NK-92 treated with Interleukin-12 subunit alpha and Interleukin-12 subunit beta, amount 100 ng/mL, for 24 hours (cell line): Measurements from ENCODE around the gene KDM6A.
"Not testable (repeated sequence)": the region's sequence is repeated elsewhere in the genome, so short reads cannot be mapped to it uniquely, and the experiment has no call there.

Experiments used
- DNase-seq: peaks from one replicate; lab custom pipeline; 2025; lab: John Stamatoyannopoulos, UW

KDM6A gene

DNA sequence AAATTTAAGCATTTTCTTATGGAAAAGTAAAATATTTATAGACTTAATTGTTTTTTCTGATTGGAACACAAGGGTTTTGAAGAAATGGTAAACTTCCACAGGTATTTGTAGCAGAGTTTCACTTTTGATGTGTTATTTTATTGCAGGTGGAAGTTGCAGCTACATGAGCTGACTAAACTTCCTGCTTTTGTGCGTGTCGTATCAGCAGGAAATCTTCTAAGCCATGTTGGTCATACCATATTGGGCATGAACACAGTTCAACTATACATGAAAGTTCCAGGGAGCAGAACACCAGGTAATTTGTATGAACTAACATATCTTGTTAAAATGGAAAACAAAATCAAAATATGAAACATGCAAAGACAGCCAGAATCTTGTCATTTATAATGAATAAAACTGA, 210.3 kb downstream of the KDM6A start:
- DNase-seq, result no peak

DNA sequence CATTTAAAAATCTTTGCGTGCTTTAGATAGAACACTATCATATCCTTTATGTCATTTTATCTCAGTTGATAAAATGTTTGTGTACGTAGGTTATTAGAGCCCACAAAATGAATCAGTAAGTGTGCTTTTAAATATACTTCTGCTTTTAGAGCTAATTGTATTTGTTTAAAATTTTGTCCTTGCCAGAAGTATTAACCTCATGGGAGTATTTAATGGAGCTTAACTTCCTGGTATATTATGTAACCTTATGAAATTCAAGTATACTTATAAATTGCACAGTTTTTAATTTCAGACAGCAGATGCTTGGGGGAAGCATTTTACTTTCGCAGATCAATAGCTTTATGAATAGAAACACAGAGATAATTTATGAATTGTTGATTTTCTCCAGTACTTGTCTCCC, 237.5 kb downstream of the KDM6A start:
- DNase-seq, result no peak

DNA sequence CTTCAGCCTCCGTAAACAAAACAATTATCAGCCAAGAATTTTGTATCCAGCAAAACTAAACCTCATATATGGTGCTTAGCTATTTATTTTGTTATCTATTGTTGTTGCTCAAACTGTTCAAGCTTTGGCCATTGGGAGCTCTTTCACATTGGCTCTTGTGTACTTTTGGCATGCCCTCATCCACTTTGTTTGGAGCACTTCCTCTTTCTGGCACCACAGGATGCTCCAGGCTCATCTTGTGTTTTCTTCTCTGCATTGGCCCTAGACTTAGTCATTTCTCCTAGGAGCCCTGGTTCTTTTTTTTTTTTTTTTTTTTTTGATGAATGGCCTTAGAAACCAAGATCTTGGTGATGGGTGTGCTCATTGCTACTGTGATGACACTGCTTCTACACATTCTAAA, 253.2 kb downstream of the KDM6A start:
- no peak for DNase-seq

- DNase-seq, result no peak
These were observed 256.0 kb downstream of the KDM6A start for GRCh38 chrX:45128896-45129454.

DNA sequence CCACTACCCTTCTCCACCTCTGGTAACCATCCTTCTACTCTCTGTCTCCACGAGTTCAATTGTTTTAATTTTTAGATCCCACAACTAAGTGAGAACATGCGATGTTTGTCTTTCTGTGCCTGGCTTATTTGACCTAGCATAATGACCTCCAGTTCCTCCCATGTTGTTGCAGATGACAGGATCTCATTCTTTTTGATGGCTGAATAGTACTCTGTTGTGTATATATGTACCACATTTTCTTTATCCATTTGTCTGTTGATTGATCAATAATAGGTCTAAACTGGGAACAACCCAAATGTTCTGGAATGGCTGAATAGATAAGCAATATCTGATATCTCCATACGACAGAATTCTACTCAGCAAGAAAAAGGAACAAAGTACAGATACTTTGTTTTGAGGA, 260.5 kb downstream of the KDM6A start:
- no peak for DNase-seq

DNA sequence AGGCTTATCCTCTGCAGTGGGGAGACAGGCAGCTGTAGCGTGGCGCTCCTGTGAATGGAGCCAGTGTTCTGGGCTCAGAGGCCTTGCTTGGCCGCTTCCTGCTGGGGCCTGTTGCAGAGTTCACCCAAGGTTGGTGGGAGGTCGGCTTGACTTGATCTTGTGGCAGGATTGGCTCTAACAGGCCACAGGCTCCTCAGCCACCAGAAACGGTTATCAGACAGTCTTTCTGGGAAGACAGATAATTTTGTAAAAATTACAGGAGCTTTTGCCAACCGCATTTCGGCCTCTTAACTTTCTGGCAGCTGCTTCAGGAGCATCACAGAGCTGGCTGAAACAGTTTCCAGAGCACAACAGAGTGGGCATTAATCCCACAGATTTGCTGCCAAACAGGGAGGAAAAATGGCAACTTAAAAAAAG, 261.3 kb downstream of the KDM6A start:
- no peak for DNase-seq

DNA sequence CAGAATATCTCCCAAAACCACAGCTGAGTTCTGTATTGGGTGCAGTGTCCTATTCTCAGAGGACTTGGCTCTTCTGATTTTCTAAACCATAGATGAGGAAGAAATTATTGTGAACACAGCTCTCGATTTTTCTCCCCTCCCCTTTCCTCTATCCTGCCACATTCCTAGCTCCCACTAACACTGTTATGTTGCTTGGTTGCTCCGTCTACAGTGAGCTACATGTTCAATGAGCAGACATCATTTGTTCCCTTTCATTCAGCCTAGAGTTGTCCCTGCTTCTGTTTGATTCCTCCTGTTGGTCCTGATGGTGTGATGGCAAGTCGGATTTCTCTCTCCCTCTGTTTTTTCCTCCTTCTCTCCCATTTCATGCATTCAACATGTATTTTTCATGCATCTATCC, 261.8 kb downstream of the KDM6A start:
- no peak for DNase-seq

- not testable (repeated sequence) for DNase-seq
These were observed 262.5 kb downstream of the KDM6A start for GRCh38 chrX:45135391-45136075.

- DNase-seq, result no peak
These were observed 264.5 kb downstream of the KDM6A start for GRCh38 chrX:45137531-45137930.

DNA sequence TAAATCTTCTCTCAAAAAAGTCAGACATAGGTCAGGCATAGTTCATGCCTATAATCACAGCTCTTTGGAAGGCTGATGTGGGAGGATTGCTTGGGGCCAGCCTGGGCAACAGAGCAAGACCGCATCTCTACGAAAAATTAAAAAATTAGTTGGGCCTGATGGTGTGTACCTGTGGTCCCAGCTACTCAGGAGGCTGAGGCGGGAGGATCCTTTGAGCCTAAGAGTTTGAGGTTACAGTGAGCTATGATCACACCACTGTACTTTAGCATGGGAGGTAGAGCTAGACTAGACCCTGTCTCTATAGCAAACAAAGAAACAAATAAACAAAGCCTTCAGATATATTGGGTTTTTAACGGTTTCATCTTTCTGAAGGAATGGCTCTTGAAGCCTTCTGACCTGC, 265.5 kb downstream of the KDM6A start:
- DNase-seq, result no peak

GRCh38 chrX:45140812-45141211, 267.8 kb downstream of the KDM6A start:
- no peak for DNase-seq

- DNase-seq, result no peak
These were observed 269.2 kb downstream of the KDM6A start for GRCh38 chrX:45142185-45142584.

DNA sequence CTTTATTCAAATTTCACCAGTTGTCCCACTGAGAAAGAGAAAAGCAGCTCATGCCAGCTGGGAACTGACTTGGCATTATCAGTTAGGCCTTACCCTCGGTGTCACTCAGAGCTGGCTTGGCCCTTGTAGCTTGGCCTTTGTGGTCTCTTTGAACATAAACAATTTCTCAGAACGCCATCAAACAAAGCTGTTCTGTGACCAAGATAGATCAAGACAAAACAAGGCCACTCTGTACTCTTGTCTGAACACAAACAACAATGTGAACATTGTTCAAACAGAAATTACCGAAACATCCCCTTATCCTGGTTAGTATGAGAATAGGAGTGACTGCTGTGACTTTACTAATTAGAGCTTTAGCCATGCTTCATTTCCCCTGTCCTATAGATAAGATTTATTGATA, 270.5 kb downstream of the KDM6A start:
- DNase-seq, result no peak

- DNase-seq, result no peak
These were observed 272.7 kb downstream of the KDM6A start for GRCh38 chrX:45145492-45146215.

DNA sequence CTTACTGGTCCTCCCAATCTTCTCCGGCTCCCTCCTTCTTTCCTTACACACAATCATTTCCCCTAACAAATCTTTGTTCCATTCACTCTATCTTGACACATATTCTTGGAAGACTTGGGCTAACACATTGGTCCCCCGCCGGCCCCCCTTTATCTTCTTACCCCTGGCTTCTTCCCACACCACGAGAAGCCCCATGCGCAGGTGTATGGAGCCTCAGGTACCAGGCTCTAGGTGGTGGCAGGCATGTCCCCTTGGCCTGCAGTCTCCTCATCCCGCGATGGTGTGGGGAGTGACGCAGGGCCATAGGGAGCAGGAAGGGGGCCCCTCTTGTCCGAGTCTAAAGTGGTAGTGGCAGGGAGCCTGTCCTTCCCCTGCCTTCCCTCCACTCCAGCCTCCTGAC, 277.8 kb downstream of the KDM6A start:
- no peak for DNase-seq

GRCh38 chrX:45154033-45154360, 281.0 kb downstream of the KDM6A start:
- DNase-seq, result no peak

GRCh38 chrX:45154462-45154861, 281.5 kb downstream of the KDM6A start:
- no peak for DNase-seq

DNA sequence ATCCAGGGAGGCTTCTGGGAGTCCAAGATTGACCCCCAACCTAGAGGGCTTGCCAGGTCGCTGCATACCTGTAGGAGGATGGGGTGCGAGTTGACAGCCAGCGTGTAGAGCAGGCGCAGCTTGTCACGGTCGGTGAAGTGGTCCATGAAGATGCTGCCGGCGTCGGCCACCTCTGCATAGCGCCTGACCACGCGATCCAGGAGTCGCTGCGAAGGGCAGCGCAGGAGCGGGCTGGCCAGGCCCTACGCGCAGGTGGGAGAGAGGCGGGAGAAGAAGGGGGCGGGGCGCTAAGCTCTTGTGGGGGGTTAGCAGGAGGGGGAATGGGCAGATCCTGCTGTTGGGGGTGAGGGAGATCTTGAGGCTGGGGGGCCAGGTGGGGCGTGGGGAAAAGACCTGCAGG, 284.7 kb downstream of the KDM6A start:
- DNase-seq, result no peak
